Uterus (tissue), 4 donors: Measurements from ENCODE around the gene TEX264. TPM values are rescaled to one million over a fixed set of nuclear protein-coding genes. Genes with fewer than 3 reads are reported as not detected.
A peak's percentile ranks its signal among the peaks of the same experiment; 100 is the strongest.

ENCODE experiments used
- DNase-seq, 2 donors: peaks; one replicate each; pipeline ENCODE4 v3.0.0-alpha.2; 2019 to 2020
- H3K27ac ChIP-seq, 2 donors: fragments of 200-600 bp; sonication (generic); 1 replicate in 1 of 2; 2 replicates in 1 of 2; pipeline ENCODE4 v1.5.1; 2016 to 2018
- H3K27me3 ChIP-seq, 2 donors: fragments of 200-600 bp; sonication (generic); one replicate each; pipeline ENCODE4 v1.5.1; 2018 to 2019; ENCODE audit warnings: control low read depth in 1 of 2
- H3K36me3 ChIP-seq, 2 donors: fragments of 200-600 bp; sonication (generic); one replicate each; pipeline ENCODE4 v1.5.1; 2019; ENCODE audit warnings: control low read depth in 1 of 2
- H3K4me1 ChIP-seq, 2 donors: fragments of 200-600 bp; sonication (generic); one replicate each; pipeline ENCODE4 v1.5.1; 2018 to 2019; ENCODE audit warnings: control low read depth in 1 of 2
- H3K4me3 ChIP-seq, 2 donors: fragments of 200-600 bp; sonication (generic); 1 replicate in 1 of 2; 2 replicates in 1 of 2; pipeline ENCODE4 v1.5.1; 2018 to 2019; ENCODE audit warnings: mild to moderate bottlenecking in 1 of 2
- H3K9me3 ChIP-seq, 2 donors: fragments of 200-600 bp; sonication (generic); one replicate each; pipeline ENCODE4 v1.5.1; 2019; ENCODE audit warnings: control low read depth in 1 of 2
- CTCF ChIP-seq, 4 experiments: fragments of 200-600 bp in 2 of 4; fragments of 450-650 bp in 2 of 4; sonication (generic) in 2 of 4; IDR thresholded peaks; one replicate each; pipeline ENCODE4 v1.5.1; 2016 to 2019; ENCODE audit warnings: antibody characterized with exemption in 4 of 4, mild to moderate bottlenecking in 2 of 4, moderate library complexity in 1 of 4
- POLR2A ChIP-seq, 2 donors: fragments of 450-650 bp; IDR thresholded peaks; one replicate each; pipeline ENCODE4 v1.6.1; 2016; ENCODE audit warnings: antibody characterized with exemption in 2 of 2, mild to moderate bottlenecking in 1 of 2, moderate library complexity in 1 of 2
- intact Hi-C: fragments of 100-400 bp; cut with DNase I; formaldehyde crosslinking; loops from one replicate; pipeline ENCODE4 v1.15.1; 2023; ENCODE audit warnings: low total_unique reads
- total RNA-seq, 4 donors: library from RNA; depleted of rRNA in 3 of 4; stranded (reverse); fragments of >200 nt in 3 of 4; gene quantifications; one replicate each; pipeline versions ENCODE4 v1.1.0 to v1.2.4, GENCODE V29; 2014 to 2023
- donor health status: DM: yes; HTN: yes; CAD: no.

The TEX264 gene
- total RNA-seq, 4 donors from 2014 or later: 35.3 to 74.8 (median 48.8) TPM

GRCh38 chr3:51670053-51670822, 814 bp upstream of the TEX264 start:
- DNase-seq: no peak
- H3K36me3 ChIP-seq: no peaks in the 10 kb centered on the region
- intact Hi-C loops: no loop called here
- no peak for TF ChIP-seq POLR2A (IDR thresholded peaks at IDR 0.05)
- TF ChIP-seq CTCF (IDR thresholded peaks at IDR 0.05): no peak
- peak overlapping the region; percentile 85 to 86 for H3K27ac ChIP-seq
- peaks cover 6 to 9% of the 10 kb centered on the region in 2 donors for H3K4me1 ChIP-seq
- no peaks in the 10 kb centered on the region for H3K27me3 ChIP-seq
- no peaks in the 10 kb centered on the region for H3K9me3 ChIP-seq
- H3K4me3 ChIP-seq: peak overlapping the region; percentile 59 to 96

- DNase-seq: peak; percentile 61 to 62
- TF ChIP-seq CTCF (IDR thresholded peaks at IDR 0.05) (no peak), POLR2A (IDR thresholded peaks at IDR 0.05) (peak in 1 of 2 donors; percentile 9)
- peaks cover 6 to 9% of the 10 kb centered on the region in 2 donors for H3K4me1 ChIP-seq
- intact Hi-C loops: no loop called here
- H3K4me3 ChIP-seq: peak overlapping the region; percentile 59 to 96
- no peaks in the 10 kb centered on the region for H3K9me3 ChIP-seq
- no peaks in the 10 kb centered on the region for H3K27me3 ChIP-seq
- H3K27ac ChIP-seq: peak overlapping the region; percentile 85 to 86
- no peaks in the 10 kb centered on the region for H3K36me3 ChIP-seq
Observed at GRCh38 chr3:51671734-51672475, 853 bp downstream of the TEX264 start.

GRCh38 chr3:51673181-51673801, 2.2 kb downstream of the TEX264 start:
- Histone ChIP-seq H3K27me3 (no peaks in the 10 kb centered on the region), H3K4me3 (no peak overlapping the region), H3K36me3 (no peaks in the 10 kb centered on the region), H3K27ac (no peak overlapping the region), H3K9me3 (no peaks in the 10 kb centered on the region), H3K4me1 (peaks cover 6 to 9% of the 10 kb centered on the region in 2 donors)
- TF ChIP-seq POLR2A (IDR thresholded peaks at IDR 0.05): no peak
- no peak for TF ChIP-seq CTCF (IDR thresholded peaks at IDR 0.05)
- intact Hi-C loops: no loop called here
- DNase-seq: no peak

- DNase-seq: no peak
- no peak for TF ChIP-seq POLR2A (IDR thresholded peaks at IDR 0.05)
- Histone ChIP-seq H3K9me3 (no peaks in the 10 kb centered on the region), H3K27me3 (no peaks in the 10 kb centered on the region), H3K36me3 (no peaks in the 10 kb centered on the region), H3K27ac (no peak overlapping the region), H3K4me1 (peaks cover 6 to 9% of the 10 kb centered on the region in 2 donors), H3K4me3 (no peak overlapping the region)
- intact Hi-C loops: no loop called here
Observed at GRCh38 chr3:51673802-51674654, 3.0 kb downstream of the TEX264 start.

GRCh38 chr3:51675201-51675611, 4.2 kb downstream of the TEX264 start:
- no peaks in the 10 kb centered on the region for H3K9me3 ChIP-seq

More at GRCh38 chr3:51675201-51675611, 4.2 kb downstream of the TEX264 start:
- TF ChIP-seq CTCF (IDR thresholded peaks at IDR 0.05): no peak
- TF ChIP-seq POLR2A (IDR thresholded peaks at IDR 0.05): no peak
- H3K36me3 ChIP-seq: no peaks in the 10 kb centered on the region
- DNase-seq: no peak
- H3K27ac ChIP-seq: no peak overlapping the region
- H3K4me1 ChIP-seq: peaks cover 6 to 9% of the 10 kb centered on the region in 2 donors
- intact Hi-C loops: no loop called here
- no peaks in the 10 kb centered on the region for H3K27me3 ChIP-seq
- no peak overlapping the region for H3K4me3 ChIP-seq
